ENCODE measurements around the gene ARFRP1.

DNA sequence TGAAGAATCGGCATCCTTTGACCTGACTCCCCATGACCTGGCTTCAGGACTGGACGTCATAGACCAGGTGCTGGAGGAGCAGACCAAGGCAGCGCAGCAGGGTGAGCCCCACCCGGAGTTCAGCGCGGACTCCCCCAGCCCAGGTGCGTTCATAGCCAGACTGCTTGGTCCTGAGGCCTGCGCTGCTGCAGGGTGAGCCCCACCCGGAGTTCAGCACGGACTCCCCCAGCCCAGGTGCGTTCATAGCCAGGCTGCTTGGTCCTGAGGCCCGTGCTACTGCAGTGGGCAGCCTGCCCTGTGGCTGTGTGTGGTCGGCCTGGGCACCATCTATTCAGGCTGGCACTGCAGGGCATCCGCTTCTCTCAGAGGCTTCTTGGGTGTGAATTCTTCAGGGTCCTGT lies 33.8 kb downstream of the ARFRP1 start:
- TF ChIP-seq, protein P1, sequence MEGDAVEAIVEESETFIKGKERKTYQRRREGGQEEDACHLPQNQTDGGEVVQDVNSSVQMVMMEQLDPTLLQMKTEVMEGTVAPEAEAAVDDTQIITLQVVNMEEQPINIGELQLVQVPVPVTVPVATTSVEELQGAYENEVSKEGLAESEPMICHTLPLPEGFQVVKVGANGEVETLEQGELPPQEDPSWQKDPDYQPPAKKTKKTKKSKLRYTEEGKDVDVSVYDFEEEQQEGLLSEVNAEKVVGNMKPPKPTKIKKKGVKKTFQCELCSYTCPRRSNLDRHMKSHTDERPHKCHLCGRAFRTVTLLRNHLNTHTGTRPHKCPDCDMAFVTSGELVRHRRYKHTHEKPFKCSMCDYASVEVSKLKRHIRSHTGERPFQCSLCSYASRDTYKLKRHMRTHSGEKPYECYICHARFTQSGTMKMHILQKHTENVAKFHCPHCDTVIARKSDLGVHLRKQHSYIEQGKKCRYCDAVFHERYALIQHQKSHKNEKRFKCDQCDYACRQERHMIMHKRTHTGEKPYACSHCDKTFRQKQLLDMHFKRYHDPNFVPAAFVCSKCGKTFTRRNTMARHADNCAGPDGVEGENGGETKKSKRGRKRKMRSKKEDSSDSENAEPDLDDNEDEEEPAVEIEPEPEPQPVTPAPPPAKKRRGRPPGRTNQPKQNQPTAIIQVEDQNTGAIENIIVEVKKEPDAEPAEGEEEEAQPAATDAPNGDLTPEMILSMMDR (IDR thresholded peaks at IDR 0.05; ENCODE audit: insufficient read depth, low read length, poor library complexity, severe bottlenecking): no peak
- TF ChIP-seq EZH2phosphoT487 (conservative IDR thresholded peaks at IDR 0.05; ENCODE audit: low read length): no peak
